ENCODE measurements around the gene GFAP.

DNA sequence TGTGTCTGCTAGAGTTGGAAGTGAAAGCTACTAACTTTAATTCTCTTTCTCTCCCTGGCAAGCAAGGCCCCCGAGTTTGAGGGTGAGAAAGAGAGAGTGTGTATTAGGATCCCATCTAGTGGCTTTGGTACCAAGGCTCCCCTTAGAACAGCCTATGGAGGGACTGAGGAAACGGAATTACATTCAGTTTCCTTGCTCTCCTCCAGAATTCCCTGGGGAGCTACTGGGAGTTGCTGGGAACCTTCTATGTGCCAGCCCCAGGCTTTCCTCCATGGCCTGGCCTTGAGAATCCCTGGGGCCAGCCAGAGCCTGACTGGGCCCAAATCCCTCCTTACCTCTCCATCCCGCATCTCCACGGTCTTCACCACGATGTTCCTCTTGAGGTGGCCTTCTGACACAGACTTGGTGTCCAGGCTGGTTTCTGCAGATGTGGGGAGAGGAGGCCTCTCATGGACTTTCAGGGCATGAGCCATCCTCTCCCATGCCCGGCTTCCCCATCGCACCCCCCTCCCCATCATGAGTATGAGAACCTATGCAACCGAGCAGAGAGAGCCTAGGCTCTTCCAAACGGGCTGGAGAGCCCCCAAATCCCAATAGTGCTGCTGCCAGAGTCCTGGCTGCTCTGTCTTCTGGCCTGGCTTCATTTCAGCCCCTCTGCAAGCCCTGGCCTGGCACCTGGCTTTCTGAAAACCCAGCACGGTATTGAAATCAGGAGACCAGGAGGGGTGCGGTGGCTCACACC is 7.4 kb downstream of the GFAP start:
- TF ChIP-seq, protein P1, sequence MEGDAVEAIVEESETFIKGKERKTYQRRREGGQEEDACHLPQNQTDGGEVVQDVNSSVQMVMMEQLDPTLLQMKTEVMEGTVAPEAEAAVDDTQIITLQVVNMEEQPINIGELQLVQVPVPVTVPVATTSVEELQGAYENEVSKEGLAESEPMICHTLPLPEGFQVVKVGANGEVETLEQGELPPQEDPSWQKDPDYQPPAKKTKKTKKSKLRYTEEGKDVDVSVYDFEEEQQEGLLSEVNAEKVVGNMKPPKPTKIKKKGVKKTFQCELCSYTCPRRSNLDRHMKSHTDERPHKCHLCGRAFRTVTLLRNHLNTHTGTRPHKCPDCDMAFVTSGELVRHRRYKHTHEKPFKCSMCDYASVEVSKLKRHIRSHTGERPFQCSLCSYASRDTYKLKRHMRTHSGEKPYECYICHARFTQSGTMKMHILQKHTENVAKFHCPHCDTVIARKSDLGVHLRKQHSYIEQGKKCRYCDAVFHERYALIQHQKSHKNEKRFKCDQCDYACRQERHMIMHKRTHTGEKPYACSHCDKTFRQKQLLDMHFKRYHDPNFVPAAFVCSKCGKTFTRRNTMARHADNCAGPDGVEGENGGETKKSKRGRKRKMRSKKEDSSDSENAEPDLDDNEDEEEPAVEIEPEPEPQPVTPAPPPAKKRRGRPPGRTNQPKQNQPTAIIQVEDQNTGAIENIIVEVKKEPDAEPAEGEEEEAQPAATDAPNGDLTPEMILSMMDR (IDR thresholded peaks at IDR 0.05): no peak
- TF ChIP-seq POLR2A (IDR thresholded peaks at IDR 0.05): no peak
